Mesendoderm (in vitro differentiated cells): ENCODE results near the gene FAAP100.

Experiments used
- DNase-seq: peaks from one replicate; pipeline ENCODE4 v3.0.0; 2013
- H2AK5ac ChIP-seq: 2 replicates; pipeline ENCODE4 v1.6.1; 2013; ENCODE audit warnings: low read length, inconsistent platforms
- H2BK120ac ChIP-seq: 2 replicates; pipeline ENCODE4 v1.6.1; 2013; ENCODE audit warnings: low read depth, mild to moderate bottlenecking, low read length, moderate library complexity, mixed read lengths
- H2BK15ac ChIP-seq: replicated peaks from 2 replicates; pipeline ENCODE4 v1.6.1; 2013; ENCODE audit warnings: low read depth, mild to moderate bottlenecking, moderate library complexity
- H2BK5ac ChIP-seq: 2 replicates; pipeline ENCODE4 v1.6.1; 2013; ENCODE audit warnings: low read length, inconsistent platforms
- H3K18ac ChIP-seq: 2 replicates; pipeline ENCODE4 v1.6.1; 2013; ENCODE audit warnings: mild to moderate bottlenecking, low read length, mixed read lengths
- H3K23ac ChIP-seq: one replicate; pipeline ENCODE4 v1.6.1; 2013; ENCODE audit warnings: low read length
- H3K27ac ChIP-seq: 2 replicates; pipeline ENCODE4 v1.5.1; 2013; ENCODE audit warnings: low read depth, mild to moderate bottlenecking, inconsistent platforms, low read length, moderate library complexity
- H3K27me3 ChIP-seq: 2 replicates; pipeline ENCODE4 v1.6.1; 2013; ENCODE audit warnings: low read length, control low read depth, mild to moderate bottlenecking, inconsistent platforms; ENCODE audit not compliant: insufficient read depth, poor library complexity
- H3K36me3 ChIP-seq: 2 replicates; pipeline ENCODE4 v1.6.1; 2013; ENCODE audit warnings: low read length, inconsistent platforms; ENCODE audit not compliant: control insufficient read depth, insufficient read depth
- H3K4ac ChIP-seq: one replicate; pipeline ENCODE4 v1.6.1; 2013; ENCODE audit warnings: low read depth, mild to moderate bottlenecking, low read length, moderate library complexity
- H3K4me1 ChIP-seq: 2 replicates; pipeline ENCODE4 v1.6.1; 2013; ENCODE audit warnings: low read depth, low read length, inconsistent platforms; ENCODE audit not compliant: control insufficient read depth
- H3K4me2 ChIP-seq: 2 replicates; pipeline ENCODE4 v1.6.1; 2013; ENCODE audit warnings: low read length
- H3K4me3 ChIP-seq: 2 replicates; pipeline ENCODE4 v1.5.1; 2013; ENCODE audit warnings: mild to moderate bottlenecking, low read length
- H3K56ac ChIP-seq: one replicate; pipeline ENCODE4 v1.6.1; 2013; ENCODE audit warnings: low read length
- H3K79me1 ChIP-seq: 2 replicates; pipeline ENCODE4 v1.6.1; 2013; ENCODE audit warnings: low read length, inconsistent platforms
- H3K79me2 ChIP-seq: 2 replicates; pipeline ENCODE4 v1.6.1; 2013; ENCODE audit warnings: mild to moderate bottlenecking, low read length; ENCODE audit not compliant: control insufficient read depth, insufficient read depth
- H3K9ac ChIP-seq: 2 replicates; pipeline ENCODE4 v1.6.1; 2013; ENCODE audit warnings: low read length, inconsistent platforms
- H4K5ac ChIP-seq: one replicate; pipeline ENCODE4 v1.6.1; 2013; ENCODE audit warnings: low read length
- H4K8ac ChIP-seq: one replicate; pipeline ENCODE4 v1.6.1; 2013; ENCODE audit warnings: low read depth, mild to moderate bottlenecking, control low read depth, low read length, moderate library complexity
- WGBS: extraction: QIAGEN DNeasy Blood & Tissue Kit; methylation state at CpG from one replicate; pipeline ENCODE4 v1.1.7; 2013; ENCODE audit warnings: low lambda C conversion rate, missing lambda C conversion rate; ENCODE audit not compliant: insufficient coverage; ENCODE audit errors: extremely low coverage; 5-methylcytosine and 5-hydroxymethylcytosine counted together

Gene FAAP100

DNA sequence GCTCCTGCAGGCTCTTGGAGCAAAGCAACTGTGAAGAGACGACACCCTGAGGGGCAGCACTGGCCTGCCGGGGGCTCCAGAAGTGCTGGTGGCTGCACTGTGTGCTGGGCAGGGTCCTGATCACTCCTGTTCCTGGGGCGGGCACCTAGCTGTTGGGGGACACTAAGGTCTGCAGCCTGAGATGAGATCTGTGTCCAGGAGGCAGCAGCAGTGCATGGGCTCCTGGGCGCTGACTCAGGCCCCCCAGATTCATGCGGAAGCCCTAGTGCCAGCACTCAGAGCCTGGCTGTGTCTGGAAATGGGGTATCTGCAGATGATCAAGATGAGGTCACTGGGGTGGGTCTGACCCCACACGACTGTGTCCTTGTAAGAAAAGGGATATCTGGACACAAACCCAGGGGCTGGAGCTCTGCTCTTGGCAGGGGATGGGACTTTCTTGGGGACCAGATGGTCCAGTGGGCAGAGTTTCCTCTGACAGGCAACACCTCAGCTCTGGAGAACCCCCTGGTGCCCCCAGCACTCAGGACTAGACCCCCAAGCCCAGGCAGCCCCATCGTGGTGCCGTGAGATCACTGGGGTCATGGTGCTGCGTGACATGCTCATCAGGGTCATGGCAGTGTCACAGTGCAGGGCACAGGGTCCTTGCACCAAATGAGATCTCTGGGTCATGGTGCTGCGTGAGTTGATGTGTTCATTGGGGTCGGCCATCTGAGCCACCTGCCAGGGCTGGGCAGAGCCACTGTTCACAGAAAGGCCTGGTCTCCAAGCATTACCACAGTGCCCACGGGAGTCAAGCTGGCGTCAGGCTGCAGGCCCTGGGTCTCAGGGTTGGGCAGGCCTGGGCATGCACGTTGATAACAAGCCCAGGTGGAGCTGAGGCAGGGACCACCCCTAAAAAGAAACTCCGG lies 9.5 kb downstream of the FAAP100 start:
- Histone ChIP-seq H3K36me3 (peaks cover 4% of the 10 kb centered on the region), H3K79me2 (no peaks in the 10 kb centered on the region), H3K4me2 (no peak overlapping the region), H4K8ac (no peak overlapping the region), H3K4ac (no peak overlapping the region), H2BK5ac (no peak overlapping the region), H2AK5ac (no peak overlapping the region), H3K56ac (no peak overlapping the region), H3K4me3 (no peak overlapping the region), H3K27ac (no peak overlapping the region), H3K79me1 (no peaks in the 10 kb centered on the region), H3K18ac (no peak overlapping the region), H3K4me1 (no peaks in the 10 kb centered on the region), H3K9ac (no peak overlapping the region), H2BK15ac (no peak overlapping the region), H3K23ac (no peak overlapping the region), H3K27me3 (no peaks in the 10 kb centered on the region), H2BK120ac (no peak overlapping the region), H4K5ac (no peak overlapping the region)
- WGBS: no CpG with 5 or more reads among the region's 15 CpGs
- no peak for DNase-seq

- Histone ChIP-seq H3K79me2 (no peaks in the 10 kb centered on the region), H3K27ac (no peak overlapping the region), H3K4me1 (peaks cover 2% of the 10 kb centered on the region), H3K18ac (no peak overlapping the region), H3K79me1 (no peaks in the 10 kb centered on the region), H2BK120ac (no peak overlapping the region), H3K56ac (no peak overlapping the region), H2BK15ac (no peak overlapping the region), H4K8ac (no peak overlapping the region), H2BK5ac (no peak overlapping the region), H3K4me3 (no peak overlapping the region), H3K4ac (no peak overlapping the region), H3K4me2 (no peak overlapping the region), H3K23ac (no peak overlapping the region), H4K5ac (no peak overlapping the region), H3K36me3 (no peaks in the 10 kb centered on the region), H3K27me3 (peaks cover 2% of the 10 kb centered on the region), H3K9ac (no peak overlapping the region), H2AK5ac (no peak overlapping the region)
- DNase-seq: no peak
- no CpG with 5 or more reads among the region's 17 CpGs for WGBS
Observed at GRCh38 chr17:81541123-81541522, 11.0 kb downstream of the FAAP100 start.

DNA sequence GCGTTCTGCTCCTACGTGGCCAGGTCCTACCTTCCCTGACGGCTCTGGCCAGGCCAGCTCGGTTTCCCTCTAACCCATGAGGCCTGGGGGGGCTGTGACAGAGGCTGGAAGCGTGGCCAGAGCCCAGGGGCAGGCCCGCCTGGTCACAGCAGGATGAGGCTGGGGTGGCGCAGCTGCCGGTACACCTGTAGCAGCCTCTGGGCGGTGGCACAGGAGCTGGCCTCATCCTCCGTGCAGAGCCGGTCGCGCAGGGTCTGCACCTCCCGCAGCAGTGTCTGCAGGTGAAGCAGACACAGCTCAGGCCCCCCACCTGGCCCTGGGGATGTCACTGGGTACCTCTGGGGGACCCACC lies 11.5 kb downstream of the FAAP100 start:
- no peak overlapping the region for H3K27ac ChIP-seq
- H3K27me3 ChIP-seq: peaks cover 5% of the 10 kb centered on the region
- no peaks in the 10 kb centered on the region for H3K36me3 ChIP-seq
- no peak overlapping the region for H3K18ac ChIP-seq
- H3K23ac ChIP-seq: no peak overlapping the region
- no peaks in the 10 kb centered on the region for H3K79me1 ChIP-seq
- H3K4ac ChIP-seq: no peak overlapping the region
- no peak overlapping the region for H3K56ac ChIP-seq
- H2BK15ac ChIP-seq: no peak overlapping the region
- no peak overlapping the region for H4K8ac ChIP-seq
- H2AK5ac ChIP-seq: no peak overlapping the region
- no peak overlapping the region for H4K5ac ChIP-seq
- peaks cover 2% of the 10 kb centered on the region for H3K4me1 ChIP-seq
- no peak overlapping the region for H3K9ac ChIP-seq
- no peak for DNase-seq
- H2BK5ac ChIP-seq: no peak overlapping the region
- no peak overlapping the region for H2BK120ac ChIP-seq
- no peak overlapping the region for H3K4me2 ChIP-seq
- no peaks in the 10 kb centered on the region for H3K79me2 ChIP-seq
- no CpG with 5 or more reads among the region's 14 CpGs for WGBS
- H3K4me3 ChIP-seq: no peak overlapping the region

- H2AK5ac ChIP-seq: no peak overlapping the region
- no peak overlapping the region for H2BK5ac ChIP-seq
- no peaks in the 10 kb centered on the region for H3K79me1 ChIP-seq
- no peak overlapping the region for H3K9ac ChIP-seq
- no peak overlapping the region for H3K56ac ChIP-seq
- H3K4me3 ChIP-seq: no peak overlapping the region
- H3K27ac ChIP-seq: no peak overlapping the region
- H2BK120ac ChIP-seq: no peak overlapping the region
- DNase-seq: no peak
- H3K23ac ChIP-seq: no peak overlapping the region
- H3K4me1 ChIP-seq: peaks cover 2% of the 10 kb centered on the region
- H3K4ac ChIP-seq: no peak overlapping the region
- H3K4me2 ChIP-seq: no peak overlapping the region
- H3K27me3 ChIP-seq: peaks cover 5% of the 10 kb centered on the region
- no peak overlapping the region for H4K8ac ChIP-seq
- H3K18ac ChIP-seq: no peak overlapping the region
- no peak overlapping the region for H2BK15ac ChIP-seq
- no CpG with 5 or more reads among the region's 28 CpGs for WGBS
- H4K5ac ChIP-seq: no peak overlapping the region
- no peaks in the 10 kb centered on the region for H3K79me2 ChIP-seq
- no peaks in the 10 kb centered on the region for H3K36me3 ChIP-seq
Observed at GRCh38 chr17:81539961-81540675, 12.0 kb downstream of the FAAP100 start.

GRCh38 chr17:81539571-81539900 lies 12.6 kb downstream of the FAAP100 start:
- Histone ChIP-seq H4K8ac (no peak overlapping the region), H2BK120ac (no peak overlapping the region), H3K9ac (no peak overlapping the region), H4K5ac (no peak overlapping the region), H3K4me2 (no peak overlapping the region), H3K4ac (no peak overlapping the region), H3K4me1 (peaks cover 2% of the 10 kb centered on the region), H2BK15ac (no peak overlapping the region), H3K79me2 (no peaks in the 10 kb centered on the region), H3K27me3 (peaks cover 5% of the 10 kb centered on the region), H3K56ac (no peak overlapping the region), H3K36me3 (no peaks in the 10 kb centered on the region), H3K18ac (no peak overlapping the region), H2AK5ac (no peak overlapping the region), H3K27ac (no peak overlapping the region), H3K23ac (no peak overlapping the region), H3K79me1 (no peaks in the 10 kb centered on the region), H3K4me3 (no peak overlapping the region), H2BK5ac (no peak overlapping the region)
- no peak for DNase-seq
- WGBS: no CpG with 5 or more reads among the region's 10 CpGs
